ENCODE measurements around the gene MROH9. TPM values are rescaled to one million over a fixed set of nuclear protein-coding genes. Genes with fewer than 3 reads are reported as not detected.
"Not testable (repeated sequence)": the region's sequence is repeated elsewhere in the genome, so short reads cannot be mapped to it uniquely, and the experiment has no call there.

The MROH9 gene
- total RNA-seq, 4 donors from 2014 or later: not detected

- H3K9me3 ChIP-seq: no peaks in the 10 kb centered on the region
- no peak for DNase-seq (ENCODE audit: extremely low spot score)
- H3K36me3 ChIP-seq: no peaks in the 10 kb centered on the region
- H3K4me1 ChIP-seq: peaks cover 0 to 21% (median 15%) of the 10 kb centered on the region in 4 donors
- no peaks in the 10 kb centered on the region for H3K27me3 ChIP-seq
- H3K4me3 ChIP-seq: no peak overlapping the region
- intact Hi-C loops (cut with DNase I): no loop called here
- no peak for TF ChIP-seq POLR2A (IDR thresholded peaks at IDR 0.05; ENCODE audit: low read depth)
- TF ChIP-seq, protein P1, sequence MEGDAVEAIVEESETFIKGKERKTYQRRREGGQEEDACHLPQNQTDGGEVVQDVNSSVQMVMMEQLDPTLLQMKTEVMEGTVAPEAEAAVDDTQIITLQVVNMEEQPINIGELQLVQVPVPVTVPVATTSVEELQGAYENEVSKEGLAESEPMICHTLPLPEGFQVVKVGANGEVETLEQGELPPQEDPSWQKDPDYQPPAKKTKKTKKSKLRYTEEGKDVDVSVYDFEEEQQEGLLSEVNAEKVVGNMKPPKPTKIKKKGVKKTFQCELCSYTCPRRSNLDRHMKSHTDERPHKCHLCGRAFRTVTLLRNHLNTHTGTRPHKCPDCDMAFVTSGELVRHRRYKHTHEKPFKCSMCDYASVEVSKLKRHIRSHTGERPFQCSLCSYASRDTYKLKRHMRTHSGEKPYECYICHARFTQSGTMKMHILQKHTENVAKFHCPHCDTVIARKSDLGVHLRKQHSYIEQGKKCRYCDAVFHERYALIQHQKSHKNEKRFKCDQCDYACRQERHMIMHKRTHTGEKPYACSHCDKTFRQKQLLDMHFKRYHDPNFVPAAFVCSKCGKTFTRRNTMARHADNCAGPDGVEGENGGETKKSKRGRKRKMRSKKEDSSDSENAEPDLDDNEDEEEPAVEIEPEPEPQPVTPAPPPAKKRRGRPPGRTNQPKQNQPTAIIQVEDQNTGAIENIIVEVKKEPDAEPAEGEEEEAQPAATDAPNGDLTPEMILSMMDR (IDR thresholded peaks at IDR 0.05): no peak
- no peak for TF ChIP-seq EP300 (IDR thresholded peaks at IDR 0.05)
- no peak for TF ChIP-seq POLR2AphosphoS5 (IDR thresholded peaks at IDR 0.05)
- WGBS: 100% methylated on average over 2 of the region's 2 CpGs
- no peak overlapping the region for H3K27ac ChIP-seq (replicated peaks in 1 of 4)
Measured at GRCh38 chr1:170931650-170932049, 3.7 kb upstream of the MROH9 start.

DNA sequence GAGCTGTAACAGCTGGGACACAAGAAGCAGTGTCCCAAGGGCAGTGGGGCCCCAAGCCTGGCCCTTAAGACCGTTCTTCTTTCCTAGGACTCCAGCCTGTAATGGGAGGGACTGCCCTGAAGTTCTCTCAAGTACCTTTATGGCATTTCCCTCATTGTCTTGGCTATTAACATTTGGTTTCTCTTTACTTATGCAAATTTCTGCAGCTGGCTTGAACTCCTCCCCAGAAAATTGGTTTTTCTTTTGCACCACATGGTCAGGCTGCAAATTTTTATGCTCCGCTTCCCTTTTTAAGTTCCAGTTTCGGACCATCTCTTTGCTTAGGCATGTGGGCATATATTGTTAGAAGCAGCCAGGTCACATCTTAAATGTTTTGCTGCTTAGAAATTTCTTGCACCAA is 3.1 kb upstream of the MROH9 start:
- intact Hi-C loops (cut with DNase I): no loop called here
- no peaks in the 10 kb centered on the region for H3K36me3 ChIP-seq

GRCh38 chr1:170938281-170938680 is 2.9 kb downstream of the MROH9 start:
- intact Hi-C loops (cut with DNase I): no loop called here

More for the DNA sequence above, 3.1 kb upstream of the MROH9 start:
- Histone ChIP-seq H3K27me3 (no peaks in the 10 kb centered on the region), H3K9me3 (no peaks in the 10 kb centered on the region), H3K4me3 (no peak overlapping the region), H3K4me1 (peaks cover 0 to 21% (median 15%) of the 10 kb centered on the region in 4 donors), H3K27ac (replicated peaks in 1 of 4) (no peak overlapping the region)
- WGBS: 89% methylated on average over 3 of the region's 3 CpGs
- TF ChIP-seq POLR2AphosphoS5 (IDR thresholded peaks at IDR 0.05): no peak
- TF ChIP-seq, protein P1 (IDR thresholded peaks at IDR 0.05): no peak
- no peak for TF ChIP-seq POLR2A (IDR thresholded peaks at IDR 0.05; ENCODE audit: low read depth)
- no peak for TF ChIP-seq EP300 (IDR thresholded peaks at IDR 0.05)
- DNase-seq (ENCODE audit: extremely low spot score): no peak

DNA sequence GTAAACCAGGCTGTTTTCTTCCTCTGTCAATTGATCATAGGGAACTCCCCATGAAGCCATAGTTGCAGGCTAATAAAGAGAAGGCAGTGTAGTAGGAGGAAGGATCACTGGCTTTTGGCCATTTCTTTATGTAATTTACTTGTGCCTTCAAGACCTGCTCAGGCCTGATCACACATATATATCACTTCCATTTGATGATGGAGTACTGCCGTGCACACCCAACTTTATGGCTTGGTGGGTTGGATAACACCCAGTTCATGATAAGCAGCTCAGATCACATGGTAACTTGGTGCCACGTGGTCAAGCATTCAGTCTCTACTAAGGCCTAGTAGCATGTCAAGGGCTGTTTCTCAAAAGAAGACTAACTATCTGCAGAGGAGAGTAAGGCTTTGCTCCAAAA is 4.1 kb downstream of the MROH9 start:
- no peak overlapping the region for H3K27ac ChIP-seq (replicated peaks in 1 of 4)
- no peaks in the 10 kb centered on the region for H3K4me1 ChIP-seq
- intact Hi-C loops (cut with DNase I): no loop called here
- WGBS: 73% methylated on average over 2 of the region's 2 CpGs
- no peaks in the 10 kb centered on the region for H3K27me3 ChIP-seq
- DNase-seq (ENCODE audit: extremely low spot score): no peak
- no peaks in the 10 kb centered on the region for H3K9me3 ChIP-seq
- H3K4me3 ChIP-seq: no peak overlapping the region
- TF ChIP-seq EP300 (IDR thresholded peaks at IDR 0.05) (no peak), POLR2AphosphoS5 (IDR thresholded peaks at IDR 0.05) (no peak), POLR2A (IDR thresholded peaks at IDR 0.05; ENCODE audit: low read depth) (no peak)
- TF ChIP-seq, protein P1 (IDR thresholded peaks at IDR 0.05): no peak
- H3K36me3 ChIP-seq: no peaks in the 10 kb centered on the region

More at GRCh38 chr1:170938281-170938680, 2.9 kb downstream of the MROH9 start:
- TF ChIP-seq POLR2AphosphoS5 (IDR thresholded peaks at IDR 0.05) (no peak), POLR2A (IDR thresholded peaks at IDR 0.05; ENCODE audit: low read depth) (no peak), EP300 (IDR thresholded peaks at IDR 0.05) (no peak)
- Histone ChIP-seq H3K4me3 (no peak overlapping the region), H3K4me1 (no peaks in the 10 kb centered on the region), H3K9me3 (no peaks in the 10 kb centered on the region), H3K36me3 (no peaks in the 10 kb centered on the region), H3K27ac (replicated peaks in 1 of 4) (no peak overlapping the region), H3K27me3 (no peaks in the 10 kb centered on the region)
- 94% methylated on average over 3 of the region's 3 CpGs for WGBS
- DNase-seq (ENCODE audit: extremely low spot score): no peak

GRCh38 chr1:170951744-170952143 is 16.4 kb downstream of the MROH9 start:
- intact Hi-C loops (cut with DNase I): not testable (repeated sequence)

DNA sequence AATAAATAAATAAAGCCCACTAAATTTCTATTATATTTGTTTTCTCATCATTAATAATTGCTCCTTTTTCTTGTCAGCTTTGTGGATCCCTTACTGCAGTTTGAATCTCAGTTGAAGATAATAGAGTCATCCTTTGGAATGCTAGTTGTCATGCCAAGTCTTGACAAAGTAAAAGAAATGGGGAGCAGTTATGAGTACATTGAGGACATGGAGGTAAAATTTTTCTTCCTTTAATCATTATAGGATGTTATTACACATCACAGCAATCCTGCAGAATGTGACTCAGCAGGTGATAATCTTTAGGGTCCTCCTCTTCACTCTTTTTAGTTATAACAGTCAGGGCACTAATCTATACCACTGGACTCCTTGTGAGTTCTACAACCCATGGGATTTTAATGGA is 24.1 kb downstream of the MROH9 start:
- intact Hi-C loops (cut with DNase I): no loop called here
- no peak for TF ChIP-seq EP300 (IDR thresholded peaks at IDR 0.05)
- TF ChIP-seq, protein P1 (IDR thresholded peaks at IDR 0.05): no peak
- no peak for TF ChIP-seq POLR2A (IDR thresholded peaks at IDR 0.05; ENCODE audit: low read depth)
- no peak for TF ChIP-seq POLR2AphosphoS5 (IDR thresholded peaks at IDR 0.05)
- H3K27me3 ChIP-seq: no peaks in the 10 kb centered on the region
- no peaks in the 10 kb centered on the region for H3K9me3 ChIP-seq
- no peak for DNase-seq (ENCODE audit: extremely low spot score)
- no peak overlapping the region for H3K4me3 ChIP-seq
- H3K4me1 ChIP-seq: no peaks in the 10 kb centered on the region
- no peaks in the 10 kb centered on the region for H3K36me3 ChIP-seq
- H3K27ac ChIP-seq (replicated peaks in 1 of 4): no peak overlapping the region

More at GRCh38 chr1:170951744-170952143, 16.4 kb downstream of the MROH9 start:
- not testable (repeated sequence) for H3K4me1 ChIP-seq; H3K27ac ChIP-seq (replicated peaks in 1 of 4); H3K36me3 ChIP-seq; H3K9me3 ChIP-seq; H3K27me3 ChIP-seq; H3K4me3 ChIP-seq; DNase-seq (ENCODE audit: extremely low spot score)
- 100% methylated on average over 1 of the region's 1 CpG for WGBS
